K562 (cell line): ENCODE measurements around the gene PIGT. TPM values are rescaled to one million over a fixed set of nuclear protein-coding genes. Genes with fewer than 3 reads are reported as not detected.

ENCODE experiments used
- ATF1 ChIP-seq, 2 experiments: fragments of 450-650 bp in 1 of 2; IDR thresholded peaks; 2 replicates each; pipeline ENCODE4 v1.6.1; 2016; ENCODE audit warnings: missing compliant biosample characterization in 1 of 2, missing genetic modification characterization in 1 of 2
- BRCA1 ChIP-seq, 2 experiments: fragments of 450-650 bp in 1 of 2; sonication (generic) in 1 of 2; formaldehyde crosslinking in 1 of 2; IDR thresholded peaks; 2 replicates each; pipeline versions ENCODE4 v1.5.0 to v1.6.1; 2017 to 2020; ENCODE audit warnings: mild to moderate bottlenecking in 1 of 2, missing genetic modification reagents in 1 of 2
- CBX8 ChIP-seq: fragments of 200-600 bp; sonication (generic); IDR thresholded peaks from 2 replicates; pipeline ENCODE4 v1.6.1; 2012; ENCODE audit warnings: borderline replicate concordance, mixed run types, low read depth, mild to moderate bottlenecking, moderate library complexity, mixed read lengths, low read length, control low read depth, inconsistent platforms; ENCODE audit not compliant: poor library complexity, severe bottlenecking; ENCODE audit errors: extremely low read depth
- FOSL1 ChIP-seq: fragments of 200-800 bp; sonication (Bioruptor generic); conservative IDR thresholded peaks from 2 replicates; pipeline ENCODE4 v1.6.1; 2016; ENCODE audit warnings: missing genetic modification characterization, missing compliant biosample characterization
- FOXP1 ChIP-seq: sonication (generic); formaldehyde crosslinking; IDR thresholded peaks from 2 replicates; pipeline ENCODE4 v1.8.0; 2022; ENCODE audit warnings: mild to moderate bottlenecking, missing genetic modification reagents
- JUN ChIP-seq, 2 experiments: sonication (generic) in 1 of 2; formaldehyde crosslinking in 1 of 2; IDR thresholded peaks; 2 replicates each; pipeline versions ENCODE4 v1.6.1 to v1.8.0; 2012 to 2022; ENCODE audit warnings: borderline replicate concordance in 2 of 2, mild to moderate bottlenecking in 2 of 2, improper control_type of control experiment in 1 of 2, low read depth in 1 of 2, low read length in 1 of 2, missing genetic modification reagents in 1 of 2
- L3MBTL2 ChIP-seq: fragments of 450-650 bp; IDR thresholded peaks from 2 replicates; pipeline ENCODE4 v1.6.1; 2016; ENCODE audit warnings: mild to moderate bottlenecking, moderate library complexity
- MYC ChIP-seq, 2 experiments: fragments of 250-450 bp in 1 of 2; sonication (Bioruptor Pico) in 1 of 2; IDR thresholded peaks; 2 replicates each; pipeline versions ENCODE4 v1.5.1 to v1.6.1; 2012 to 2021; ENCODE audit warnings: low read depth in 2 of 2, borderline replicate concordance in 1 of 2, improper control_type of control experiment in 1 of 2, low read length in 1 of 2, mild to moderate bottlenecking in 1 of 2, moderate library complexity in 1 of 2
- NFATC3 ChIP-seq: fragments of 450-650 bp; IDR thresholded peaks from 2 replicates; pipeline ENCODE4 v1.6.1; 2017; ENCODE audit warnings: mild to moderate bottlenecking
- PCBP1 ChIP-seq: fragments of 200-400 bp; formaldehyde crosslinking; IDR thresholded peaks from 2 replicates; pipeline ENCODE4 v1.6.1; 2018; ENCODE audit warnings: mild to moderate bottlenecking, low read depth, low read length; ENCODE audit not compliant: poor library complexity, severe bottlenecking
- PCBP2 ChIP-seq: fragments of 200-400 bp; formaldehyde crosslinking; IDR thresholded peaks from 2 replicates; pipeline ENCODE4 v1.6.1; 2018; ENCODE audit warnings: low read length, low read depth, mild to moderate bottlenecking, moderate library complexity; ENCODE audit not compliant: poor library complexity, severe bottlenecking
- POLR3G ChIP-seq: IDR thresholded peaks from 2 replicates; pipeline ENCODE4 v1.6.1; 2011; ENCODE audit not compliant: insufficient read length, insufficient replicate concordance; ENCODE audit errors: extremely low read depth
- RCOR1 ChIP-seq, 2 experiments: IDR thresholded peaks; 2 replicates each; pipeline ENCODE4 v1.6.1; 2012; ENCODE audit warnings: low read depth in 2 of 2, low read length in 2 of 2, borderline replicate concordance in 1 of 2, improper control_type of control experiment in 1 of 2
- SP2 ChIP-seq: IDR thresholded peaks from 2 replicates; pipeline ENCODE4 v1.6.1; 2011; ENCODE audit warnings: mild to moderate bottlenecking, low read depth, low read length, moderate library complexity; ENCODE audit not compliant: poor library complexity, severe bottlenecking; ENCODE audit errors: extremely low read depth
- SUPT5H ChIP-seq: fragments of 450-650 bp; IDR thresholded peaks from 2 replicates; pipeline ENCODE4 v1.6.1; 2016
- ZBTB2 ChIP-seq: fragments of 450-650 bp; IDR thresholded peaks from 2 replicates; pipeline ENCODE4 v1.6.1; 2016; ENCODE audit warnings: antibody characterized with exemption
- ZNF324 ChIP-seq: fragments of 250-450 bp; sonication (Bioruptor Pico); IDR thresholded peaks from 2 replicates; pipeline ENCODE4 v1.4.0; 2020; ENCODE audit warnings: mild to moderate bottlenecking
- polyA plus RNA-seq, 8 experiments: library from polyadenylated mRNA; depleted of rRNA in 4 of 8; stranded (reverse) in 5 of 8; unstranded in 3 of 8; fragments of >200 nt; fragmentation: Nextera tagmentation in 2 of 8; fragmentation: Illumina TruSeq in 1 of 8; extraction: Ambion mirVana in 2 of 8; extraction: Trizol in 1 of 8; gene quantifications; 2 replicates each; pipeline versions ENCODE4 v1.2.1 to v1.2.3, GENCODE V29; 2011 to 2014; ENCODE audit warnings: inconsistent platforms in 1 of 8, missing spikeins in 1 of 8
- total RNA-seq, 7 experiments: library from RNA; depleted of rRNA in 6 of 7; stranded (reverse); fragments of >200 nt in 6 of 7; fragmentation: Illumina TruSeq in 2 of 7; extraction: Trizol in 2 of 7; gene quantifications; 2 replicates each; pipeline versions ENCODE4 v1.2.1 to v1.2.3, GENCODE V29; 2011 to 2021; ENCODE audit warnings: low replicate concordance in 1 of 7
- TF ChIP-seq, protein P1 (sequence below): fragments of 200-800 bp; sonication (Bioruptor generic); IDR thresholded peaks from 2 replicates; pipeline ENCODE4 v1.6.1; 2017; ENCODE audit warnings: missing genetic modification characterization, missing compliant biosample characterization
- TF ChIP-seq, protein P2 (sequence below): fragments of 250-450 bp; sonication (Bioruptor Pico); IDR thresholded peaks from 2 replicates; pipeline ENCODE4 v1.4.0; 2020; ENCODE audit warnings: mild to moderate bottlenecking, moderate library complexity, borderline replicate concordance

Gene PIGT
- total and polyA plus RNA-seq, 9 of the 15 experiments (the other 6 are each of a cell fraction or from before 2014, with no cell fraction given) = 14.6 to 108 (median 46.9) TPM

DNA sequence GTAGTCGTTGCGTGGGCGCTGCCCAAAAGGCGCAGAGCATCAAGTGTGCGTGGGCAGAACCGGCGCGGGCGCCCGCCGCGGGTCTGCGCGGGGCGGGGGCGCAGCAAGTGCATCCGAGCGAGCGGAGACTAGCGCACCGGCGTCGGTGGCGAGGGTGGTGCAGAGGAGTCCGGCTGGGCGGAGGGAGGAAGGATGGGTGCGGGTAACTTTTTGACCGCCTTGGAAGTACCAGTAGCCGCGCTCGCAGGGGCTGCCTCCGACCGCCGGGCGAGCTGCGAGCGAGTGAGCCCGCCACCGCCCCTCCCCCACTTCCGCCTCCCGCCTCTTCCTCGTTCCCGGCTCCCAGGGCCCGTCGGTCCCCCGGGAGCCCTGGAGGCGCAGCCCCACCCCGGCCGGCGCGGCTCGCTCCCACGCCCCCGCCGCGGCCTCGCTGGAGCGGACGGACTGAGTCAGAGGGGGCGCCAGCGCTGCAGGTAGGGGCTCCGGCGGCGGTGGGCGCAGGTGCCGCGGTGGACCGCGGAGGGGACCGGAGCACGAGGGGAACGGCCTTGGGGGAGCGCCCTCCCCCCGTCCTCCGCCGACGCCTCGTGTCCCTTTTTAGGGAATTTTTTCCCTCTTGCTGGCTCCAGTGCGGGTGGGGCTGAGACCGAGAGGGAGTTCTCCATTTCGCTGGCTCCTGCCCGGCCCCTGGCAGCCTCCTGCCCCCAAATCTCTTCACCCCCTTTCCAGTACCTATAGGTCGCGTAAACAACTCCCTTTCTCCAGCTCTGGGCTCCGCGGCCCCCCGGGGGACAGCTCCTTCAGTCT lies 9.5 kb upstream of the PIGT start (continued):
- TF ChIP-seq, protein P1, sequence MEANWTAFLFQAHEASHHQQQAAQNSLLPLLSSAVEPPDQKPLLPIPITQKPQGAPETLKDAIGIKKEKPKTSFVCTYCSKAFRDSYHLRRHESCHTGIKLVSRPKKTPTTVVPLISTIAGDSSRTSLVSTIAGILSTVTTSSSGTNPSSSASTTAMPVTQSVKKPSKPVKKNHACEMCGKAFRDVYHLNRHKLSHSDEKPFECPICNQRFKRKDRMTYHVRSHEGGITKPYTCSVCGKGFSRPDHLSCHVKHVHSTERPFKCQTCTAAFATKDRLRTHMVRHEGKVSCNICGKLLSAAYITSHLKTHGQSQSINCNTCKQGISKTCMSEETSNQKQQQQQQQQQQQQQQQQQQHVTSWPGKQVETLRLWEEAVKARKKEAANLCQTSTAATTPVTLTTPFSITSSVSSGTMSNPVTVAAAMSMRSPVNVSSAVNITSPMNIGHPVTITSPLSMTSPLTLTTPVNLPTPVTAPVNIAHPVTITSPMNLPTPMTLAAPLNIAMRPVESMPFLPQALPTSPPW = peak; percentile 87
- TF ChIP-seq FOXP1 = peak; percentile 83; the same call in 1 of the 2 replicates
- no peak for TF ChIP-seq JUN (IDR thresholded peaks at IDR 0.05; ENCODE audit: borderline replicate concordance, low read depth, low read length)
- TF ChIP-seq JUN (CRISPR knock-in tag; IDR thresholded peaks at IDR 0.05; ENCODE audit: borderline replicate concordance) = 0 out of 2 replicates have a peak, but pooled peaks have one; percentile 15
- no peak for TF ChIP-seq PCBP2
- TF ChIP-seq PCBP1 = peak; percentile 83
- TF ChIP-seq NFATC3 = no peak
- peak; percentile 92 for TF ChIP-seq L3MBTL2
- no peak for TF ChIP-seq SP2
- TF ChIP-seq RCOR1 (IDR thresholded peaks at IDR 0.05; ENCODE audit: borderline replicate concordance in 1 of 2, low read depth in 2 of 2, low read length in 2 of 2) = no peak
- TF ChIP-seq FOSL1 (tag) = peak; percentile 40; the same call in 1 of the 2 replicates
- peak; percentile 47; the same call in 1 of the 2 replicates for TF ChIP-seq SUPT5H
- TF ChIP-seq MYC (IDR thresholded peaks at IDR 0.05; ENCODE audit: low read depth, low read length) = peak; percentile 51
- TF ChIP-seq MYC (CRISPR knock-in tag; IDR thresholded peaks at IDR 0.05; ENCODE audit: borderline replicate concordance, low read depth) = no peak
- no peak for TF ChIP-seq CBX8
- TF ChIP-seq, protein P2, sequence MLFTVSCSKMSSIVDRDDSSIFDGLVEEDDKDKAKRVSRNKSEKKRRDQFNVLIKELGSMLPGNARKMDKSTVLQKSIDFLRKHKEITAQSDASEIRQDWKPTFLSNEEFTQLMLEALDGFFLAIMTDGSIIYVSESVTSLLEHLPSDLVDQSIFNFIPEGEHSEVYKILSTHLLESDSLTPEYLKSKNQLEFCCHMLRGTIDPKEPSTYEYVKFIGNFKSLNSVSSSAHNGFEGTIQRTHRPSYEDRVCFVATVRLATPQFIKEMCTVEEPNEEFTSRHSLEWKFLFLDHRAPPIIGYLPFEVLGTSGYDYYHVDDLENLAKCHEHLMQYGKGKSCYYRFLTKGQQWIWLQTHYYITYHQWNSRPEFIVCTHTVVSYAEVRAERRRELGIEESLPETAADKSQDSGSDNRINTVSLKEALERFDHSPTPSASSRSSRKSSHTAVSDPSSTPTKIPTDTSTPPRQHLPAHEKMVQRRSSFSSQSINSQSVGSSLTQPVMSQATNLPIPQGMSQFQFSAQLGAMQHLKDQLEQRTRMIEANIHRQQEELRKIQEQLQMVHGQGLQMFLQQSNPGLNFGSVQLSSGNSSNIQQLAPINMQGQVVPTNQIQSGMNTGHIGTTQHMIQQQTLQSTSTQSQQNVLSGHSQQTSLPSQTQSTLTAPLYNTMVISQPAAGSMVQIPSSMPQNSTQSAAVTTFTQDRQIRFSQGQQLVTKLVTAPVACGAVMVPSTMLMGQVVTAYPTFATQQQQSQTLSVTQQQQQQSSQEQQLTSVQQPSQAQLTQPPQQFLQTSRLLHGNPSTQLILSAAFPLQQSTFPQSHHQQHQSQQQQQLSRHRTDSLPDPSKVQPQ (CRISPR knock-in tag) = no peak
- no peak for TF ChIP-seq ATF1 (CRISPR knock-in tag; IDR thresholded peaks at IDR 0.05)
- 0 out of 2 replicates have a peak, but pooled peaks have one; percentile 14 for TF ChIP-seq ATF1 (tag; IDR thresholded peaks at IDR 0.05)
- TF ChIP-seq POLR3G = no peak
- TF ChIP-seq ZNF324 (CRISPR knock-in tag) = no peak
- no peak for TF ChIP-seq BRCA1 (IDR thresholded peaks at IDR 0.05)
- TF ChIP-seq BRCA1 (CRISPR knock-in tag; IDR thresholded peaks at IDR 0.05) = no peak
- 0 out of 2 replicates have a peak, but pooled peaks have one; percentile 8 for TF ChIP-seq ZBTB2
